ENCODE measurements around the gene S100A2. TPM values are rescaled to one million over a fixed set of nuclear protein-coding genes. Genes with fewer than 3 reads are reported as not detected.
A peak's percentile ranks its signal among the peaks of the same experiment; 100 is the strongest.

S100A2 gene
- total RNA-seq, 4 donors from 2014 or later: 2.3 to 12.6 (median 4.2) TPM; not detected in 1

DNA sequence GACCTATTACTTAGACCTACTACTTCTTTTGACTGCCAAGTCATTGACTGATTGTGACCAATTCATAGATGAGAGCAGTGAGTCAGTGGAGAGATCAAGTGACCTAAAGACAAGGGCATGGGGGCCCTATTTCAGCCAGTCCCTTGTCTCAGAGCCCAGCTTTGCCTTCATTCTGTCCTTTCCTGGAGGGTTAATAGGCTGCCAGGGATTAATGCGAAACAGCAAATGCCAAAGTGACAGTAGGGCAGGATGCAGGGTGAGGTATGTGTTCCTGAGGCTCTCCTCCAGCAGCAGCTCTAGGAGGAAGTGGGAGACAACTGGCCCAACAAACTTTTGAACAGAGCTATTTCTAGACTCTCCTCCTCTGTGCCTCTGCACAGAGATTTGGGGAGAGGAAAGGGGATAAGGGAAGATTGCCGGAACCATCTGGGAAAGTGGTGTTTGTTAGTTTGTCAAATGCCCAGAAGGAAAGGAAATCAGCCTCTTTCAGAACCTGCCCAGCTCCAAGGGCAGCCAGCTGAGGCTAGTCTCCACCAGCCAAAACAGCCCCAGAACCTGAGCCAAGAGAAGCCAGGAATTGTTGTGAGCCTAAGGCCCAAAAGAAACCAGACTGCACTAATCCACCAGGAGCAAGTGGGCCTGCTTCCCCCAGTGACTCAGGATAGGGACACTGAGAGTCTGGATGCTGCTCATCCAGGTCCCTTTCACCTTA lies 11.7 kb downstream of the S100A2 start:
- Histone ChIP-seq H3K4me3 (no peak overlapping the region), H3K4me1 (peaks cover 0 to 24% (median 7%) of the 10 kb centered on the region in 4 donors), H3K27me3 (no peaks in the 10 kb centered on the region), H3K9me3 (no peaks in the 10 kb centered on the region), H3K27ac (peak overlapping the region in 2 of 4 donors; percentile 2 to 52), H3K36me3 (no peaks in the 10 kb centered on the region)
- DNase-seq (ENCODE audit: low spot score in 2 of 2): no peak
- 44 to 74% methylated on average over 2 of the region's 2 CpGs for WGBS, 2 donors
- TF ChIP-seq EP300 (IDR thresholded peaks at IDR 0.05) (no peak), POLR2A (IDR thresholded peaks at IDR 0.05) (no peak)
- TF ChIP-seq, protein P1, sequence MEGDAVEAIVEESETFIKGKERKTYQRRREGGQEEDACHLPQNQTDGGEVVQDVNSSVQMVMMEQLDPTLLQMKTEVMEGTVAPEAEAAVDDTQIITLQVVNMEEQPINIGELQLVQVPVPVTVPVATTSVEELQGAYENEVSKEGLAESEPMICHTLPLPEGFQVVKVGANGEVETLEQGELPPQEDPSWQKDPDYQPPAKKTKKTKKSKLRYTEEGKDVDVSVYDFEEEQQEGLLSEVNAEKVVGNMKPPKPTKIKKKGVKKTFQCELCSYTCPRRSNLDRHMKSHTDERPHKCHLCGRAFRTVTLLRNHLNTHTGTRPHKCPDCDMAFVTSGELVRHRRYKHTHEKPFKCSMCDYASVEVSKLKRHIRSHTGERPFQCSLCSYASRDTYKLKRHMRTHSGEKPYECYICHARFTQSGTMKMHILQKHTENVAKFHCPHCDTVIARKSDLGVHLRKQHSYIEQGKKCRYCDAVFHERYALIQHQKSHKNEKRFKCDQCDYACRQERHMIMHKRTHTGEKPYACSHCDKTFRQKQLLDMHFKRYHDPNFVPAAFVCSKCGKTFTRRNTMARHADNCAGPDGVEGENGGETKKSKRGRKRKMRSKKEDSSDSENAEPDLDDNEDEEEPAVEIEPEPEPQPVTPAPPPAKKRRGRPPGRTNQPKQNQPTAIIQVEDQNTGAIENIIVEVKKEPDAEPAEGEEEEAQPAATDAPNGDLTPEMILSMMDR (IDR thresholded peaks at IDR 0.05): no peak

DNA sequence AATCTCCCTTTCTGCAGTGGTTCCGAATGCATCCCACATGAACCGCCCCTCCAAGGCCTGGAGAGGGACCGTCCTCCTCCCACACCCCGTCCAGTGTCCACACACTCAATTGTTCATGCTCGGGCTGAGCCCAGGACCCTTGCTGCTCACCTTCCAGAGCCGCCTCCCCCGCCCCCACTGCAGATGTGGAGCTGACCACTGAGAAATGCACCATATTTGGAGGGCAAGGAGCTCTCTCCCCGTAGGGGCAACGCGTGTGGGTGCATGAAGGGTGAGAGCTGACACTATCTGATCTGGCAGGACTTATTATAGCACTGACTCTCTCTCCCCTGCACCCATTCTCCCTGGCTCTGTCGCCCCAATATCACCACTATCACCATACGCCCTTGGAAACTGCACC lies 12.5 kb downstream of the S100A2 start:
- WGBS, 2 donors: 81 to 87% methylated on average over 12 of the region's 12 CpGs
- no peak for DNase-seq (ENCODE audit: low spot score in 2 of 2)

DNA sequence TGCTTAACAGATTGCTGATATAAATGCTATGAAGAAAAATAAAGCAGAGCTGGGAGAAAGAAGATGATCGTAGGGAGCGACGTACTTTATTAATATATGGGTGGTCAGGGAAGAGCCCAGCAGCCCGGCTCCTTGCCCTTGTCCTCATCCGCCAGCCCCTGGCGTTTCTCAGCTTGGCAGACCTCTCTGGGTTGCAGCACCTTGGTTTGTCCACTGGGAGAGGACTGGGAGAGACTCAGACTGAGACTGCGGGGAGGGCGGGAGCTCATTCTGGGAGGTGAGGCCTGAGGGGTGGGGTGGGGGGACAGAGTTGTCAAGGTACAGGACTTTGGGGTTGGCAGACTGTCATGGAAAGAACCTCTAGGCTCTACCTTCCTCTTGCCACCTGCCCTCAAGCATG lies 13.3 kb downstream of the S100A2 start:
- no peaks in the 10 kb centered on the region for H3K36me3 ChIP-seq
- no peaks in the 10 kb centered on the region for H3K9me3 ChIP-seq
- DNase-seq (ENCODE audit: low spot score in 2 of 2): no peak
- TF ChIP-seq, protein P1 (IDR thresholded peaks at IDR 0.05): no peak
- TF ChIP-seq EP300 (IDR thresholded peaks at IDR 0.05) (no peak), POLR2A (IDR thresholded peaks at IDR 0.05) (no peak)
- no peak overlapping the region for H3K4me3 ChIP-seq
- H3K4me1 ChIP-seq: peaks cover 0 to 40% (median 19%) of the 10 kb centered on the region in 4 donors
- no peak overlapping the region for H3K27ac ChIP-seq
- WGBS, 2 donors: 87 to 91% methylated on average over 8 of the region's 8 CpGs
- no peaks in the 10 kb centered on the region for H3K27me3 ChIP-seq

More for the DNA sequence above, 12.5 kb downstream of the S100A2 start:
- Histone ChIP-seq H3K27ac (no peak overlapping the region), H3K36me3 (no peaks in the 10 kb centered on the region), H3K4me1 (peaks cover 0 to 33% (median 14%) of the 10 kb centered on the region in 4 donors), H3K9me3 (no peaks in the 10 kb centered on the region), H3K4me3 (no peak overlapping the region), H3K27me3 (no peaks in the 10 kb centered on the region)
- TF ChIP-seq POLR2A (IDR thresholded peaks at IDR 0.05) (no peak), EP300 (IDR thresholded peaks at IDR 0.05) (no peak)
- TF ChIP-seq, protein P1 (IDR thresholded peaks at IDR 0.05): no peak

DNA sequence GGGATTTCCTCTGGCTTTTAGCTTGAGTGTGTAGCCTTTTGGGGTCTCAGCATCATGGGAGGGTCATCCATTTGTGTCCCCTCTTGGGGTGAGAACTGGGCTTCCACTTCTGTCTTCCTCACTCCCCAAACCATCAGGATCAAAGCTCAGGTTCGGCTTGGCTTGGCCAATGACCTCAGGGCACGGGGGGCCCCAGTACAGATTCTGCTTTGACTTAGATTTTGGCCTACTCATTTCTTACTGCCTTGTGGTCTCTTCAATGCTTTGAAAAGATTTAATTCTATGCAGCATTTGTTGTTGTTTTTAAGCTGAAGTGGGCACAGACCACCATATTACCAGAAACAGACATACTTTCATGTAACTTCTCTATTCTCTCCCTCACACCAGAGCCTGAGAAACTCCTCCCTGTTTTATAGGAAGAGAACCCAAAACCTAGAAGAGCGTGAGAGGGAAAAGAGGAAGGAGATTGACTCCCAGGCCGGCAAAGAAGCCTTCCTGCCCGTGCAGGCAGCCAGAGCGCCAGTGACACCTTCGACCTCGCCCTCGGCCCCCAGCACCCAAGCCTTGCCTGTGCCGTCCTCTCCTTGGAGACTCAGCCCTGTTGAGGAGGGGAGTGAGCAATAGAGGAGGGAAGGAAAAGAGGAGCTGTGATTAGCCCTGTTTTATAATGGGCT lies 14.7 kb downstream of the S100A2 start:
- H3K9me3 ChIP-seq: no peaks in the 10 kb centered on the region
- no peak for DNase-seq (ENCODE audit: low spot score in 2 of 2)
- H3K36me3 ChIP-seq: no peaks in the 10 kb centered on the region
- H3K4me3 ChIP-seq: no peak overlapping the region
- peak overlapping the region in 2 of 4 donors; percentile 68 to 70 for H3K27ac ChIP-seq
- 74 to 76% methylated on average over 10 of the region's 10 CpGs for WGBS, 2 donors
- H3K4me1 ChIP-seq: peaks cover 0 to 54% (median 32%) of the 10 kb centered on the region in 4 donors
- no peaks in the 10 kb centered on the region for H3K27me3 ChIP-seq
- TF ChIP-seq EP300 (IDR thresholded peaks at IDR 0.05): no peak
- TF ChIP-seq, protein P1 (IDR thresholded peaks at IDR 0.05): no peak
- no peak for TF ChIP-seq POLR2A (IDR thresholded peaks at IDR 0.05)

DNA sequence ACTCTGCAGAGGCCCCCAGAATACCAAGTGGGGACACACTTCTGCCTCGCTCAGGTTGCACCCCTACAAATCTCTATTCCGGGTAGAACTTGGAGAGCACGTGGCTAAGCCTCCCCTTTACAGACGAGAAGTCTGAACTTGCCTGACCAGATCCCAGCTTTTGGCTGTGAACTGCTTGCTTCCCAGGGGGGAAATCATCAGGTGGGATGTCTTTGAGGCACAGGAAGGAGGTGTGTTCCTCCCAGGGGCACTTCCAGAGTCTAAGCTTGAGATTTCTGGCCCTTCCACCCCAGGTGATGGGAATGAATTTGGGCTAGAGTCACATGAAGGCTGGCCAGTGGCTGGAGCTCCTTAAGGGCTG lies 15.3 kb downstream of the S100A2 start:
- no peak overlapping the region for H3K4me3 ChIP-seq
- no peak for TF ChIP-seq EP300 (IDR thresholded peaks at IDR 0.05)
- TF ChIP-seq POLR2A (IDR thresholded peaks at IDR 0.05): no peak
- TF ChIP-seq, protein P1 (IDR thresholded peaks at IDR 0.05): no peak
- peaks cover 0 to 60% (median 38%) of the 10 kb centered on the region in 4 donors for H3K4me1 ChIP-seq
- peak overlapping the region in 2 of 4 donors; percentile 68 to 70 for H3K27ac ChIP-seq
- H3K36me3 ChIP-seq: no peaks in the 10 kb centered on the region
- no peak for DNase-seq (ENCODE audit: low spot score in 2 of 2)
- H3K27me3 ChIP-seq: no peaks in the 10 kb centered on the region
- H3K9me3 ChIP-seq: no peaks in the 10 kb centered on the region
- 68 to 87% methylated on average over 4 of the region's 4 CpGs for WGBS, 2 donors

Data from tibial nerve (tissue), 4 donors.